GM10847 (cell line): ENCODE measurements around the gene PRMT3.

Source experiments
- POLR2A ChIP-seq: IDR thresholded peaks from 2 replicates; pipeline ENCODE4 v1.6.1; 2011; ENCODE audit not compliant: insufficient read length; ENCODE audit errors: extremely low read depth

Gene PRMT3

DNA sequence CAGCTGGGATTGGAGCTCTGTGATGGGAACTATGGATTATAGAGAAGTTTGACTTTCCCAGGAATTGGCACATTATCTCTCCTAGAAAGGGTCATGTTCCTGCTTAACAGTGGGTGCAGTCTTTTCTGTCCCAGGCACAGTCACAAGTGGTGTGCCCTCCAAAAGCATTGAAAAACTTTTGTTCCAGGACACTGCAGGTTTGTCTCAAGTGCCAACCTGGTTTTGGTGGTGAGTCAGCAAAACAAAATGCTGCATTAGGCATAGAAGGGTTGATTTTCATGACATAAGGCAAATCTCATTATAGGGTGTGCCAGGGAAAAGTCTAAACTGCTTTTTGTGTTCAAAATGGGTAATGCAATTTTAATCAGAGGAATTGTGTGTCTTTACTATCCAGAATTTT, 19.1 kb upstream of the PRMT3 start:
- no peak for TF ChIP-seq POLR2A

GRCh38 chr11:20369826-20370225, 17.7 kb upstream of the PRMT3 start:
- no peak for TF ChIP-seq POLR2A

- no peak for TF ChIP-seq POLR2A
Measured at GRCh38 chr11:20372081-20372626, 15.4 kb upstream of the PRMT3 start.

- no peak for TF ChIP-seq POLR2A
Measured at GRCh38 chr11:20373147-20373546, 14.4 kb upstream of the PRMT3 start.

GRCh38 chr11:20373568-20374209, 13.8 kb upstream of the PRMT3 start:
- no peak for TF ChIP-seq POLR2A

DNA sequence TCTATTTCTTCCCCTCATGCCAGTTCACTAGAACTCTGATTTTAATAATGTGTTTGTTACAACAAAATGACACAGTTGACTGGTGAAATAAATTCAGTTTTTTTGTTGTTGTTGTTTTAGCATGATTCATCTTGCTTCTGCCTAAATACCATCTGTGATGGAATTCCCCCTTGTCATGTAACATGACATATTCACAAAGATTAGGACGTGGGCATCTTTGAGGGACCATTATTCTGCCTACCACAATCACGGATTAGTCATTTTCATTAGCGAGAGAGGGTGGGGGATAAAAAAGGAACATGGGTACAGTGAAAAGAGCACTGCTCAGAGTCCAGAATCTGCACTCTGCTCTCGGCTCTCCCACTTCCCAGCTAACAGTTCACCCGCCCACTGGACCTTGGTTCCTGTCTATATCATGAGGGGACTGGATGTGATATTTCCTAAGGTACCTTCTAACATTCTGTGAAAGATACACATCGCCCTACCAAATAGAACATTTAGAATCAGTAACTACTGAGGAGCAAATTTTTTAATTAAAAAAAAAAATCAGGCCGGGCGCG, 12.7 kb upstream of the PRMT3 start:
- TF ChIP-seq POLR2A, result no peak

GRCh38 chr11:20376162-20376730, 11.3 kb upstream of the PRMT3 start:
- no peak for TF ChIP-seq POLR2A

DNA sequence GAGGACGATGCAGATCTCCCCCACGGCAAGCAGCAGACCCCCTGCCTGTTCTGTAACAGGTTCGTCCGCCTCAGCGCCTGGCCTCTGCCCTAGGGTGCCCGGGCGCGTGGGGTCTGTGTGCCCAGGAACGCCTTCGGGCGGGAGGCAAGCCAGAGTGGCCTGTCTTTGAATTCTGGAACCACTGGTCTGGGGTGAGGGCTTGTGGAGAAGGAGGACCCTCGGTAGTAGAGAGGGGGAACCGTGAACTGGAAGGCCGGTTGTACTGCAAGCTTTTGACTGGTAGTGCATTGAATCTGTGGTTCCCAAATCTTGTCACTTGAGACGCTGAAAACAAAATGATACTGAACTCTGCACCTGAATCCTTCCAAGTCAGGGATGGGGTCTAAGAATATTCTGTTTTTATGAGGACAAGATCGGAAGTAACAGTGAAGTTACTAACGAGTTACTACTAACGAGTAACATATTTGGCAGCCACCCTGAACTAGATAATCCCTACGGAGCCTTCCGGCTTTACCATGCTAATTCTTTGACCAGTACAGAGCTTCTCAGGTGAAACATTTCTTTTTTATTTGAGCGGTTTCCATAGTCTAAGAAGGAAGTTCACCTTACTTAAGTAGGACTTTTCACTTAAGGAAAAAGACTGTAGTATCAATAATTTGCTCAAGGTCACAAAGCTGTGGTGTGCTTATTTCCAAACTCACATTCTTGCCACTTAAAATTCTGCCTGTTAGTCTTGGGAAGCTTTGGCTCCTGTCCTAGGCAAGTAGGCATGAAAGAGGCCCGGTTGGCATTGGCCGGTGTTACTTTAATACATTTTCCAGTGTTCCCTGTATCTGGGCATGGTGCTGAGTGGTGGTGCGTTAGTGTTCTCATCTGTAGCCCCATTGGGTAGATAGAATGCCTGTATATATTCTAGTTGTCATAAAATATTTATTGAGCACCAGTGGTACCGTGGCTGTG, 860 bp downstream of the PRMT3 start:
- no peak for TF ChIP-seq POLR2A

- TF ChIP-seq POLR2A, result no peak
Measured at GRCh38 chr11:20397281-20397680, 9.8 kb downstream of the PRMT3 start.

GRCh38 chr11:20399498-20399897, 12.0 kb downstream of the PRMT3 start:
- no peak for TF ChIP-seq POLR2A

DNA sequence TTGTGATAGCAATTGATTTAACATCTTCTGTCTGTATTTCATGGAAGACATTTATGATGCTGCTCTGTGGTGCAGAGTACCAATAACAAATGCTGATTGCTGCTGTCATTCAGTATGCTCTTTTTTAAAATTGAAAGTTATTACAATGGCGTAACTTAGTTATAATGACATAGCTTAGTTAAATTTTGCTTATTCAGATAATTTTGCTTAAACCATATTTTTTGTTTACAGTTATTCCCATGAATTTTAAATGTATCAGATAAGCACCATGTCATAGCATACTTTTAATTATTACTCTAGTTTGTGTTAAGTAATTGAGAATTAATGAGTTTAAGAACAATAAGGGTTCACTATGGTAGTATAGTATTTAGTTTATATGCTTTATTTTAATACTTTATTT, 15.5 kb downstream of the PRMT3 start:
- TF ChIP-seq POLR2A, result no peak

DNA sequence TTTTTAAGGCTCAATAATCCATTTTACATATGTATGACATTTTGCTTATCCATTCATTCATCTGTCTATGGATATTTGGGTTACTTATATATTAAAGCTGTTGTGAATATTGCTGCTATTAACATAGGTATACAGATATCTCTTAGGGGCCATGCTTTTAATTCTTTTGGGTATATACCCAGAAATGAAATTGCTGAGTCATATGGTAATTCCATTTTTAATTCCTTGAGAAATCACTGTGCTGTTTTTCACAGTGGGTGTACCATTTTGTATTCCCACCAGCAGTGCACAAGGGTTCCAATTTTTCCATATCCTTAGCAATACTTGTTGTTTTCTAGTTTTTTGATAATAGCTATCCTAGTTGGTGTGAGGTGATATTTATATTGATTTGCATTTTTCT, 19.0 kb downstream of the PRMT3 start:
- no peak for TF ChIP-seq POLR2A

- no peak for TF ChIP-seq POLR2A
Measured at GRCh38 chr11:20407344-20407743, 19.8 kb downstream of the PRMT3 start.

GRCh38 chr11:20415432-20415831, 27.9 kb downstream of the PRMT3 start:
- TF ChIP-seq POLR2A, result no peak

DNA sequence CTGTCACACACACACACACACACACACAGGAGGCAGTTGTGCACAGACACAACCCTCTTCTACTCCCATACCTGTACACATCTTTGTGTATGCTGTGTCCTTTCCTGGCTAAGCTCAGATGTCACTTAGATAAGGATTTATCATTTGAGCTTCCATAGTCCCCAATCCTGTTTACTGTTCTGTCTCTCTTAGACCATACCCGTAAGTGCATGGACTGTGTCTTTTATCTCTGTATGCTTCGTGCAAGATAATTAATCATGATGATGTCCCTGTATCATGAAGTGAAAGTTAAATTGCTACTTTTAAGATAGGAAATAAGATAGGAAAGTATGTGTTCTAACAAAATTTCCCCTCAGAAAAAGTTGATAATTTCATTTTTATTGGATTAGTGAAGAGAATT, 30.3 kb downstream of the PRMT3 start:
- TF ChIP-seq POLR2A, result no peak
